H1 (cell line): ENCODE measurements around the gene GAR1. TPM values are rescaled to one million over a fixed set of nuclear protein-coding genes. Genes with fewer than 3 reads are reported as not detected.

Experiments
- CTCF ChIA-PET: fragments of 300-600 bp; sonication (Branson Sonifier 250); formaldehyde crosslinking; loops from one replicate; lab custom pipeline; 2021; ENCODE audit not compliant: partially characterized antibody; lab: Charles Lee
- POLR2A ChIA-PET: fragments of 300-600 bp; sonication (Branson Sonifier 250); formaldehyde crosslinking; loops from one replicate; lab custom pipeline; 2021; ENCODE audit warnings: inconsistent platforms; ENCODE audit not compliant: partially characterized antibody; lab: Charles Lee
- DNase-seq, 2 experiments: peaks; one replicate each; pipeline versions ENCODE4 v3.0.0 to v3.0.0-alpha.2; 2010 to 2022; ENCODE audit warnings: low spot score in 2 of 2, low read depth in 1 of 2, mixed read lengths in 1 of 2
- FAIRE-seq: peaks from 2 replicates; lab custom pipeline; 2011; peaks lifted over from hg19 to GRCh38; lab: Jason Lieb, UNC
- H2AFZ ChIP-seq: 2 replicates; pipeline ENCODE4 v1.8.1; 2012; ENCODE audit warnings: low read length, inconsistent platforms
- H2AK5ac ChIP-seq: 2 replicates; pipeline ENCODE4 v1.6.1; 2013; ENCODE audit warnings: low read depth, low read length
- H2BK120ac ChIP-seq: replicated peaks from 2 replicates; pipeline ENCODE3; 2013; ENCODE audit warnings: low read depth, low read length, inconsistent platforms
- H2BK12ac ChIP-seq: 2 replicates; pipeline ENCODE4 v1.6.1; 2013; ENCODE audit warnings: low read depth, low read length
- H2BK15ac ChIP-seq: 2 replicates; pipeline ENCODE4 v1.6.1; 2013; ENCODE audit warnings: low read length
- H2BK20ac ChIP-seq: 2 replicates; pipeline ENCODE4 v1.6.1; 2013; ENCODE audit warnings: low read length
- H2BK5ac ChIP-seq: 2 replicates; pipeline ENCODE4 v1.6.1; 2013; ENCODE audit warnings: low read depth, low read length
- H3K14ac ChIP-seq: 2 replicates; pipeline ENCODE4 v1.6.1; 2013; ENCODE audit warnings: inconsistent platforms; ENCODE audit not compliant: insufficient read length
- H3K18ac ChIP-seq: 2 replicates; pipeline ENCODE4 v1.6.1; 2013; ENCODE audit warnings: low read length; ENCODE audit errors: extremely low read depth
- H3K23ac ChIP-seq: 2 replicates; pipeline ENCODE4 v1.6.1; 2013; ENCODE audit warnings: inconsistent platforms; ENCODE audit not compliant: insufficient read length
- H3K23me2 ChIP-seq: 2 replicates; pipeline ENCODE4 v1.6.1; 2013; ENCODE audit warnings: low read depth, low read length
- H3K27ac ChIP-seq: 2 replicates; pipeline ENCODE4 v1.6.1; 2011; ENCODE audit warnings: low read depth, low read length, inconsistent platforms
- H3K27me3 ChIP-seq, 4 experiments: replicated peaks in 1 of 4; 1 replicate in 1 of 4; 2 replicates in 3 of 4; pipeline versions ENCODE4 v1.6.1 to v1.8.1; 2011 to 2013; ENCODE audit warnings: low read length in 3 of 4, mild to moderate bottlenecking in 3 of 4, inconsistent platforms in 2 of 4, mixed read lengths in 2 of 4, moderate library complexity in 1 of 4; ENCODE audit not compliant: control insufficient read depth in 3 of 4, insufficient read depth in 3 of 4; ENCODE audit errors: extremely low read depth in 1 of 4
- H3K36me3 ChIP-seq, 4 experiments: 2 replicates each; pipeline versions ENCODE4 v1.6.1 to v1.8.1; 2011 to 2013; ENCODE audit warnings: mild to moderate bottlenecking in 4 of 4, low read length in 3 of 4, moderate library complexity in 2 of 4, control low read depth in 1 of 4, inconsistent platforms in 1 of 4; ENCODE audit not compliant: insufficient read depth in 4 of 4, control insufficient read depth in 2 of 4
- H3K4ac ChIP-seq: replicated peaks from 2 replicates; pipeline ENCODE3; 2013; ENCODE audit warnings: low read length, low read depth, mixed read lengths, inconsistent platforms; ENCODE audit not compliant: insufficient read length
- H3K4me1 ChIP-seq, 4 experiments: replicated peaks in 1 of 4; 1 replicate in 1 of 4; 2 replicates in 3 of 4; pipeline versions ENCODE4 v1.6.1 to v1.8.1; 2011 to 2013; ENCODE audit warnings: low read length in 3 of 4, inconsistent platforms in 2 of 4, mixed read lengths in 1 of 4; ENCODE audit not compliant: insufficient read depth in 4 of 4, control insufficient read depth in 3 of 4
- H3K4me2 ChIP-seq, 2 experiments: 2 replicates each; pipeline versions ENCODE4 v1.6.1 to v1.8.1; 2011 to 2013; ENCODE audit warnings: low read depth in 2 of 2, low read length in 2 of 2, control low read depth in 1 of 2, inconsistent platforms in 1 of 2, mild to moderate bottlenecking in 1 of 2; ENCODE audit not compliant: insufficient read depth in 1 of 2
- H3K4me3 ChIP-seq, 4 experiments: fragments of 200-600, 300-600 bp in 1 of 4; sonication (generic), shearing (Covaris generic), sonication (Bioruptor Twin) in 1 of 4; 2 replicates each; pipeline versions ENCODE4 v1.5.1 to v1.8.1; 2011 to 2016; ENCODE audit warnings: low read length in 4 of 4, low read depth in 3 of 4, control low read depth in 2 of 4, inconsistent platforms in 2 of 4, mild to moderate bottlenecking in 2 of 4, mixed read lengths in 1 of 4, moderate library complexity in 1 of 4; ENCODE audit not compliant: insufficient read depth in 2 of 4; ENCODE audit errors: extremely low read depth in 1 of 4
- H3K56ac ChIP-seq: replicated peaks from 2 replicates; pipeline ENCODE3; 2013; ENCODE audit warnings: low read depth, mild to moderate bottlenecking, mixed read lengths, low read length, inconsistent platforms; ENCODE audit not compliant: insufficient read length
- H3K79me1 ChIP-seq: 2 replicates; pipeline ENCODE4 v1.6.1; 2013; ENCODE audit warnings: low read depth, low read length, control low read depth
- H3K79me2 ChIP-seq, 2 experiments: 2 replicates each; pipeline versions ENCODE4 v1.6.1 to v1.8.1; 2012 to 2013; ENCODE audit warnings: low read length in 2 of 2, mild to moderate bottlenecking in 2 of 2, inconsistent platforms in 1 of 2; ENCODE audit not compliant: insufficient read depth in 2 of 2, control insufficient read depth in 1 of 2
- H3K9ac ChIP-seq, 4 experiments: replicated peaks in 1 of 4; 1 replicate in 1 of 4; 2 replicates in 3 of 4; pipeline versions ENCODE4 v1.6.1 to v1.8.1; 2011 to 2013; ENCODE audit warnings: low read depth in 3 of 4, low read length in 3 of 4, control low read depth in 2 of 4, mild to moderate bottlenecking in 2 of 4, moderate library complexity in 2 of 4, inconsistent platforms in 1 of 4; ENCODE audit errors: extremely low read depth in 1 of 4
- H3K9me3 ChIP-seq, 2 experiments: 2 replicates each; pipeline versions ENCODE4 v1.6.1 to v1.8.1; 2012 to 2013; ENCODE audit warnings: mild to moderate bottlenecking in 2 of 2, moderate library complexity in 2 of 2, control low read depth in 1 of 2, inconsistent platforms in 1 of 2, low read depth in 1 of 2, low read length in 1 of 2, mixed read lengths in 1 of 2; ENCODE audit not compliant: insufficient read depth in 2 of 2
- H4K20me1 ChIP-seq, 2 experiments: replicated peaks in 1 of 2; 2 replicates each; pipeline versions ENCODE3 to v1.8.1; 2011 to 2013; ENCODE audit warnings: inconsistent platforms in 2 of 2, low read length in 2 of 2, mild to moderate bottlenecking in 1 of 2; ENCODE audit not compliant: insufficient read depth in 2 of 2, control insufficient read depth in 1 of 2
- H4K5ac ChIP-seq: 2 replicates; pipeline ENCODE4 v1.6.1; 2013; ENCODE audit warnings: low read length, low read depth, mixed read lengths, inconsistent platforms; ENCODE audit not compliant: insufficient read length
- H4K8ac ChIP-seq: 2 replicates; pipeline ENCODE4 v1.8.0; 2013; ENCODE audit warnings: mild to moderate bottlenecking, moderate library complexity, low read length, inconsistent platforms; ENCODE audit not compliant: insufficient read depth; ENCODE audit errors: extremely low read depth
- H4K91ac ChIP-seq: replicated peaks from 2 replicates; pipeline ENCODE3; 2013; ENCODE audit warnings: low read length, mixed read lengths, inconsistent platforms; ENCODE audit not compliant: insufficient read length
- SIN3A ChIP-seq, 2 experiments: IDR thresholded peaks in 1 of 2; conservative IDR thresholded peaks in 1 of 2; 2 replicates each; pipeline ENCODE4 v1.6.1; 2011 to 2012; ENCODE audit warnings: low read length in 2 of 2, improper control_type of control experiment in 1 of 2, low read depth in 1 of 2, mild to moderate bottlenecking in 1 of 2
- WGBS, 2 experiments: shearing (Covaris generic) in 1 of 2; methylation state at CpG; one replicate each; pipeline versions ENCODE4 v1.1.6 to v1.1.7; 2013 to 2015; ENCODE audit warnings: low lambda C conversion rate in 2 of 2, mixed read lengths in 2 of 2, inconsistent platforms in 1 of 2, low coverage in 1 of 2, missing lambda C conversion rate in 1 of 2; ENCODE audit not compliant: insufficient replicate concordance in 2 of 2, insufficient coverage in 1 of 2, insufficient read length in 1 of 2; ENCODE audit errors: extremely low coverage in 1 of 2, missing lambda C conversion rate in 1 of 2; 5-methylcytosine and 5-hydroxymethylcytosine counted together
- polyA plus RNA-seq, 7 experiments: library from polyadenylated mRNA; depleted of rRNA in 3 of 7; stranded (reverse) in 5 of 7; unstranded in 2 of 7; fragments of >200 nt in 5 of 7; fragments of 200-250 nt in 2 of 7; gene quantifications; 1 replicate in 5 of 7; 2 replicates in 1 of 7; 4 replicates in 1 of 7; pipeline versions ENCODE4 v1.2.1 to v1.2.3, GENCODE V29; 2011 to 2013; ENCODE audit warnings: missing spikeins in 2 of 7, mixed read lengths in 2 of 7
- total RNA-seq: library from RNA; stranded (reverse); fragmentation: NEBNext Ultra II Directional; extraction: Animal tissue kit (Norgen Biotek cat#: 25700); gene quantifications from 2 replicates; pipeline ENCODE4 v1.2.1, GENCODE V29; 2021

GAR1 gene
- total and polyA plus RNA-seq, 2 of the 8 experiments (the other 6 are each of a cell fraction or from before 2014, with no cell fraction given) = 14.5 to 37.5 TPM

GRCh38 chr4:109861271-109861670, 45.7 kb downstream of the GAR1 start:
- H2BK15ac ChIP-seq = no peak overlapping the region
- DNase-seq (no peak), FAIRE-seq (no peak)
- H2BK120ac ChIP-seq = no peak overlapping the region
- H2BK12ac ChIP-seq = no peak overlapping the region
- ChIA-PET CTCF (no interaction called here), POLR2A (no interaction called here)
- H3K4ac ChIP-seq = no peak overlapping the region
- no peak overlapping the region for H4K8ac ChIP-seq
- no peak overlapping the region for H2AFZ ChIP-seq
- no peak overlapping the region for H3K27ac ChIP-seq
- H3K14ac ChIP-seq = no peak overlapping the region
- no peak overlapping the region for H3K9ac ChIP-seq
- no peak overlapping the region for H4K91ac ChIP-seq
- no peak overlapping the region for H3K23ac ChIP-seq
- H3K79me1 ChIP-seq = no peaks in the 10 kb centered on the region
- H4K5ac ChIP-seq = no peak overlapping the region
- no peaks in the 10 kb centered on the region for H3K23me2 ChIP-seq
- H3K18ac ChIP-seq = no peak overlapping the region
- no peaks in the 10 kb centered on the region for H4K20me1 ChIP-seq
- H2BK5ac ChIP-seq = no peak overlapping the region
- no peak overlapping the region for H2AK5ac ChIP-seq
- no peaks in the 10 kb centered on the region for H3K36me3 ChIP-seq
- no peak overlapping the region for H3K4me2 ChIP-seq
- no peaks in the 10 kb centered on the region for H3K27me3 ChIP-seq
- H3K79me2 ChIP-seq = no peaks in the 10 kb centered on the region
- WGBS, 2 experiments = 92% methylated on average over 2 of the region's 2 CpGs; no CpG with 5 or more reads in 1 of the 2 experiments
- H3K4me3 ChIP-seq = no peak overlapping the region
- no peak overlapping the region for H3K56ac ChIP-seq
- TF ChIP-seq SIN3A (conservative IDR thresholded peaks at IDR 0.05 in 1 of 2, IDR thresholded peaks at IDR 0.05 in 1 of 2; ENCODE audit: low read depth in 1 of 2, low read length in 2 of 2) = no peak
- H3K9me3 ChIP-seq = no peaks in the 10 kb centered on the region; a peak in 1 of 4 replicates
- no peak overlapping the region for H2BK20ac ChIP-seq
- H3K4me1 ChIP-seq = peaks cover 0 to 3% (median 0%) of the 10 kb centered on the region in 4 experiments; a peak in 1 of 7 replicates
